ENCODE results near the gene IRX6. TPM values are rescaled to one million over a fixed set of nuclear protein-coding genes. Genes with fewer than 3 reads are reported as not detected.

Gene IRX6
- total RNA-seq, 1 experiment from 2014 or later: not detected

- no peaks in the 10 kb centered on the region for H4K20me1 ChIP-seq (ENCODE audit: control insufficient read depth, insufficient read depth, insufficient read length)
- peaks cover 91% of the 10 kb centered on the region for H3K27me3 ChIP-seq (ENCODE audit: insufficient read depth, low read length)
- whole genome bisulfite sequencing (ENCODE audit: extremely low coverage, insufficient read length, low lambda C conversion rate): no CpG with 5 or more reads among the region's 8 CpGs
- no peak overlapping the region for H4K91ac ChIP-seq (ENCODE audit: insufficient read length, low read depth, low read length)
- H3K4me1 ChIP-seq (ENCODE audit: insufficient read depth, low read length): no peaks in the 10 kb centered on the region
- peak overlapping the region in 1 of 2 experiments; percentile 88; a peak in 2 of 5 replicates for H3K4me3 Mint-ChIP-seq
- H2AFZ ChIP-seq (ENCODE audit: low read length): no peak overlapping the region
- H2BK15ac ChIP-seq (ENCODE audit: low read depth, low read length): no peak overlapping the region
- no peak overlapping the region for H3K4me2 ChIP-seq (ENCODE audit: insufficient read depth, insufficient read length, low read length)
- H3K14ac ChIP-seq (ENCODE audit: insufficient read depth, low read length): no peak overlapping the region
- no peak overlapping the region for H4K5ac ChIP-seq (ENCODE audit: insufficient read length, low read depth, low read length)
- H3K56ac ChIP-seq (ENCODE audit: insufficient read length, low read depth, low read length): no peak overlapping the region
- peaks cover 15% of the 10 kb centered on the region for H3K23me2 ChIP-seq (ENCODE audit: insufficient read length, low read depth, low read length, poor library complexity, severe bottlenecking)
- H3K79me1 ChIP-seq (ENCODE audit: insufficient read depth, low read depth, low read length, poor library complexity, severe bottlenecking): no peaks in the 10 kb centered on the region
- no peak overlapping the region for H3K27ac Mint-ChIP-seq
- no peak for TF ChIP-seq CTCF (conservative IDR thresholded peaks at IDR 0.05)
- H3K4me1 Mint-ChIP-seq: peaks cover 32 to 60% of the 10 kb centered on the region in 2 experiments
- DNase-seq: no peak
- peaks cover 0 to 4% of the 10 kb centered on the region in 2 experiments; a peak in 2 of 5 replicates for H3K9me3 Mint-ChIP-seq
- H3K79me2 ChIP-seq (ENCODE audit: insufficient read depth, low read length): no peaks in the 10 kb centered on the region
- no peak overlapping the region for H3K9ac ChIP-seq (ENCODE audit: extremely low read depth, insufficient read length, low read length)
- H3T11ph ChIP-seq (ENCODE audit: low read length): no peak overlapping the region
- H4K8ac ChIP-seq (replicated peaks; ENCODE audit: insufficient read length, low read depth, low read length): no peak overlapping the region
- H2BK5ac ChIP-seq (ENCODE audit: insufficient read length, low read length): no peak overlapping the region
- no peak overlapping the region for H3K23ac ChIP-seq (ENCODE audit: insufficient read length, low read depth, low read length)
- no peak overlapping the region for H3K18ac ChIP-seq (ENCODE audit: insufficient read length, low read depth, low read length)
- H3K4ac ChIP-seq (ENCODE audit: low read depth, low read length): no peak overlapping the region
- H2BK120ac ChIP-seq (ENCODE audit: low read depth, low read length, poor library complexity, severe bottlenecking): no peak overlapping the region
- H3K27me3 Mint-ChIP-seq (ENCODE audit: low read depth): peaks cover 100% of the 10 kb centered on the region
- H2AK5ac ChIP-seq (ENCODE audit: insufficient read length, low read length): no peak overlapping the region
- H3K36me3 Mint-ChIP-seq (ENCODE audit: insufficient read depth in 1 of 3, low read depth in 3 of 3): no peaks in the 10 kb centered on the region
- H2BK20ac ChIP-seq (ENCODE audit: low read depth, low read length, poor library complexity, severe bottlenecking): no peak overlapping the region
- no peak overlapping the region for H3K27ac ChIP-seq (ENCODE audit: insufficient read length, low read depth, low read length)
- no peaks in the 10 kb centered on the region for H3K9me3 ChIP-seq (ENCODE audit: control insufficient read depth, low read depth, low read length)
- no peak overlapping the region for H2BK12ac ChIP-seq (ENCODE audit: insufficient read length, low read depth, low read length)
These were observed 5.9 kb downstream of the IRX6 start for GRCh38 chr16:55329791-55330428.
